GM21367 (cell line): ENCODE data around the gene NUP93.
"Not testable (repeated sequence)": the region's sequence is repeated elsewhere in the genome, so short reads cannot be mapped to it uniquely, and the experiment has no call there.

Experiments used
- ATAC-seq: cut with Tn5 transposase; IDR thresholded peaks from one replicate; pipeline ENCODE4 v1.9.1; 2021; ENCODE audit not compliant: unreplicated experiment

NUP93 gene

GRCh38 chr16:56866955-56867830, 137.3 kb downstream of the NUP93 start:
- no peak for ATAC-seq

GRCh38 chr16:56868175-56868574, 138.2 kb downstream of the NUP93 start:
- ATAC-seq, result no peak

DNA sequence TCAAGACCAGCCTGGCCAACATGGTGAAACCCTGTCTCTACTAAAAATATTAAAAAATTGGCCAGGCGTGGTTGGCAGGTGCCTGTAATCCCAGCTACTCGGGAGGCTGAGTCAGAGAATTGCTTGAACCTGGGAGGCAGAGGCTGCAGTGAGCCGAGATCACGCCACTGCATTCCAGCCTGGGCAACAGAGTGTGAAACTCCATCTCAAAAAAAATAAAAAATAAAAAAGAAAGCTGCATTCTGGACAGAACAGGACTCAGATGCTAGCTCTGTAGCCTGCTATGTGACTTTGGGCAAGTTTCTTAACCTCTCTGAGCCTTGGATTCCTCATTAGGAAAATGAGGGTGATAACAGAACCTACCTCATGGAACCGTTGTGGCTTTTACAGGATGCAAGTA, 138.8 kb downstream of the NUP93 start:
- ATAC-seq, result not testable (repeated sequence)

DNA sequence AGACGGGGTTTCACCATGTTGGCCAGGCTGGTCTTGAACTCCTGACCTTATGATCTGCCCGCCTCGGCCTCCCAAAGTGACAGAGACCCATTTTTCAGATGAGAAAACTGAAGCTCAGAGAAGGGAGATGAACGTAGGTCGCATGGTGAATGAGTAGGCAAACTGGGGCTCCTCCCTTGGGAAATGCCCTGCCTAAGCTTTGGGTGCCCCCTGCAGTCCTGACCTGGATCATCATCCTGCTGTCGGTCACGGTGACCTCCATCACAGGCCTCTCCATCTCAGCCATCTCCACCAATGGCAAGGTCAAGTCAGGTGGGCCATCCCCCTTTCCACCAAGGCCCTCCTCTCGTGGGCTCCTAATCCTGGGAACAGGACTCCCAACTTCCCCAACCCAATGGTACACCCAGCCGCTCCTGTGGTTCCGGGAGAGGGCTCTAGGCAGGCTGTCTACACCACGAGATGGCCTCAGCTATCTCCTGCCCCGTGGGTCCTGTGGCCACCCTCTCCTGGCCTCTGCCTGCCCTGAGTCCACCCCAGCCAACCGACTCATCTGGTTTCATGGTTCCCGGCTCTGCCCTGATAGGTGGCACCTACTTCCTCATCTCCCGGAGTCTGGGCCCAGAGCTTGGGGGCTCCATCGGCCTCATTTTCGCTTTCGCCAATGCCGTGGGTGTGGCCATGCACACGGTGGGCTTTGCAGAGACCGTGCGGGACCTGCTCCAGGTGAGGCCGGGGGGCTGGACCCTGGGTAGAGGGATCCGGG, 139.8 kb downstream of the NUP93 start:
- ATAC-seq, result no peak

GRCh38 chr16:56870276-56870888, 140.5 kb downstream of the NUP93 start:
- ATAC-seq, result no peak

DNA sequence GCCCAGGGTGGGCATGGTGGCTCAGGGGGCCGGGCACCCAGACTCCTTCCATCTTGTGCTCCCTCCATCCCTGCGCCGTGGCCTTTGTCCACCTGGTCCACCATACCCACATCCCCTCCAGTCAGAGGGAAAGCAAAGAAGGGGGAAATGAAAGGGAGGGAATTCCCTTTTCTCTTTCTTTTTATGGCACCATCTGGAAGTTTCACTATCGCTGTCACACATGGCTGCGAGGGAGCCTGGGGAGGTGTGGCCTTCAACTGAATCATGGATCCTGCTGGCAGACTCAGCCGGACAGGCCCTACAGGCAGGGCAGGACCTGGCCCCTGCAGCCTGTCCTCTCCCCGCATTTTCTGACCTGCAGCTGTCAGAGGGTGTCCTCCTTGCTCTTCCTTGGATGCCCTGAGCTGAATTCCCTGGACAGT, 141.3 kb downstream of the NUP93 start:
- ATAC-seq, result no peak

GRCh38 chr16:56872863-56873391, 143.0 kb downstream of the NUP93 start:
- no peak for ATAC-seq

DNA sequence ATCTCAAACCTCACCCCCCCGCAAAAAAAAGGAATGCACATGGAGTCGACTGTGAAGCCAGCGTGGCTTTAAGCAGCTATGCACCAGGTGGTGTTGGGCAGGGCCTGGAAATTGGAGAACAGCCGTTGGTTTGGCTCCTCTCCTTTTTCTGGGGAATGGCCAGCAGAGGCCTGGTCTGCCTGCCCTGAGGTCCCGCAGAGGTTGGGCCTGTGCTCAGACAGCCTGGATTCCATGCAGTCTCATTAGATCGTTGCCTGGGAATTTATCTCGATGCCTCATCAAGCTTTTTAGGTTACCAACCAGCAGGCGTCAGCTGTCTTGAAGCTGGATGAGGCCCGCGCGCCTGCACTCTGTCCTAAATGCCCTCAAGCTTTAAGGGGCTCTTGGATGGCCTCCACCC, 144.9 kb downstream of the NUP93 start:
- no peak for ATAC-seq

DNA sequence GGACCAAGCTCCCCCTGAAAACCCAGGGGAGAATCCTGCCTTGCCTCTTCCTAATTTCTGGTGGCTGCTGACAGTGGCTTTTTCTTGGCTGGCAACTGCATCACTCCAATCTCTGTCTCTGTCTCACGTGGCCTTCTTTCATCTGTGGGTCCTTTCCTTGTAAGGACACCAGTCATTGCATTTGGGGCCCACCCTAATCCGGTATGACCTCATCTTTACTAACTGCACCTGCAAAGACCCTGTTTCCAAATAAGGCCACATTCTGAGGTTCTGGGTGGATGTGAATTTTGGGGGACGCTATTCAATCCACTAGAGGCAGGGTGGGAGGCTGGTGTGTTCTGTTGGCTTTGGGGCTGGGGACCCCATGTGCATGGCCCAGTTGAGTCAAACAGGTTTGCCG, 146.1 kb downstream of the NUP93 start:
- ATAC-seq, result no peak

GRCh38 chr16:56877486-56878182, 147.7 kb downstream of the NUP93 start:
- no peak for ATAC-seq

DNA sequence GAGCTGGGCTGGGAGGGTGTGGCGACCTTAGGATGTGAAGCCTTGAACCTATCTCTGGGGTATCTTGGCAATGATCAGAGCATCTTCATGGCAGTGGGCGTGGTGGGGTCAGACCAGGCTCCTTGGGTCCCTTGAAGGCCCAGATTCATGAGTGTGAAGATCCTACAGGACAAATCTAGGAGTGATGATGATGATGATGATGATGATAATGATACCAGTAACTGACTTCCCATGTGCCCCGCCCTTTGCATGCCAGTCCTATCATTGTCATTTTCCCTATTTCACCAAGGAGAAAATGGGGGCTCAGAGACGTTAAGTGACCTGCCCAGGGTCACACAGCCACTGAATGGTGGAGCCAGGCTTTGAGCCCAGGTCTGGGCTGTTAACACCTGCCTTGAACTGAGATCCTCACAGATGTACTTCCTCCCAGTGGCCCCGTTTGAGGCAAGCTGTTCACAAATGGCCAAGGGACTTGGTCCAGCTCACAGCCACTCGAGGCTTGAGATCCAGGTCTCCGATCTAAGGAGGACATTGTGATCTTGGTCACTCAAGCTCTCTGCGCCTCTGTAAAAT, 148.4 kb downstream of the NUP93 start:
- no peak for ATAC-seq

DNA sequence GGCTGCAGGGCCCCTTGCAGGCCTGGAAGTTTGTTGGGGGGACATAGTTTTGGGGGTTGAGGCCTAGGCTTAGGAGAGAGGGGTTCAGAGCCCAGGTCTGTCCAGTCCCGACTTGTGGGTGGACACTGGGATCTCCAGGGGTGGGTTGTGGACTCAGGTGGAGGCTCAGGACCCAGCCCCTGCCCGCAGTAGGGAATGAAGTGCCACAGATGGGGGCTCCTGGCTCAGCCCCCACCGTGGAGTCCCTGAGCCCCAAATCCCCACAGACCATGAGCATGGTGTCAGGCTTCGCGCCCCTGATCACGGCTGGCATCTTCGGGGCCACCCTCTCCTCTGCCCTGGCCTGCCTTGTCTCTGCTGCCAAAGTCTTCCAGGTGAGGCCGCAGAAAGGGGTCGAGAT, 149.3 kb downstream of the NUP93 start:
- ATAC-seq, result no peak

GRCh38 chr16:56880176-56880575, 150.2 kb downstream of the NUP93 start:
- ATAC-seq, result no peak

- no peak for ATAC-seq
Measured at GRCh38 chr16:56880685-56881084, 150.8 kb downstream of the NUP93 start.

DNA sequence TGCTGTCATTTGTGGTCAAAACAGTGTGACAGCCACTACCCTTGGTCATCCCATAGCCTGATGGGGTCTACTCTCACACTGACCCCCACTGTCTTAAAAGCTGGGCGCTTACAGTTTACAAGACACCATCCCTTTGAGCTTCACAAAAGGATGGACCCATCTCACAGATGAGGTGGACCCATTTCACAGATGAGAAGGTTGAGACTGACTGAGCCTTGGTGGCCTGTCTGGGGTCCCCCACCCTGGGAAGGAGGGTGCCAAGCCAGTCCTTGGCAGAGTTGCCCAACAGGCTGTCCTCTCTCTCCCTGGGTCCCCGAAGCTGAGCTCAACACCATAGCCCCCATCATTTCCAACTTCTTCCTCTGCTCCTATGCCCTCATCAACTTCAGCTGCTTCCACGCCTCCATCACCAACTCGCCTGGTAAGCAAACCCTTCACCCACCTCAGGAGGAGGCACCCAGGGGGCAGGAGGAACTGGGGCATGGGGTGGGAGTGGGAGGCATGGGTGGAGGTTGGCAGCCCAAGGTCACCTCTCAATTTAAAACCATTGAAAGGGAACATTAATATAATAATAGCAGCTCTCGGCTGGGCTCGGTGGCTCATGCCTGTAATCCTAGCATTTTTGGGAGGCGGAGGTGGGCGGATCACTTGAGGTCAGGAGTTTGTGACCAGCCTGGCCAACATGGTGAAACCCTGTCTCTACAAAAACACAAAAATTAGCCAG, 152.3 kb downstream of the NUP93 start:
- no peak for ATAC-seq

DNA sequence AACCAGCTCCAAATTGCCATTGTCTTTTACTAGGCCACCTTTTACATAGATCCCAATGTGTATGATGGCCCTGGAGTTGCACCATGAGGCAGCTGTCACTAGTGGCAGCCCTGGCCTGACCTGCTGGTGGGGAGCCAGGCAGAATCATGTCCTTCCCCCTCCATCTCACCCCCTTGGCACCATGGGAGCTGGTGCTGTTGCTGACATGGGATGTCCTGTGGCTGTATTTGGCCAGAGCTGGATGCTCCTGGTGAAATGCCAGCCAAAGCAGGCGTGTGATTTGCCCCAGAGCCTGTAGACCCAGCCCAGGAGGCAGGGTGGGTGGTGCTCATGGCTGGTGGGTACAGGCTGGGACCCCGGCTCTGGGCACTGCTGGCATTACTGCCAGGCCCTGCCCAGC, 153.7 kb downstream of the NUP93 start:
- ATAC-seq, result no peak

GRCh38 chr16:56884026-56884582, 154.2 kb downstream of the NUP93 start:
- ATAC-seq, result no peak

GRCh38 chr16:56884929-56885328, 155.0 kb downstream of the NUP93 start:
- ATAC-seq, result not testable (repeated sequence)

DNA sequence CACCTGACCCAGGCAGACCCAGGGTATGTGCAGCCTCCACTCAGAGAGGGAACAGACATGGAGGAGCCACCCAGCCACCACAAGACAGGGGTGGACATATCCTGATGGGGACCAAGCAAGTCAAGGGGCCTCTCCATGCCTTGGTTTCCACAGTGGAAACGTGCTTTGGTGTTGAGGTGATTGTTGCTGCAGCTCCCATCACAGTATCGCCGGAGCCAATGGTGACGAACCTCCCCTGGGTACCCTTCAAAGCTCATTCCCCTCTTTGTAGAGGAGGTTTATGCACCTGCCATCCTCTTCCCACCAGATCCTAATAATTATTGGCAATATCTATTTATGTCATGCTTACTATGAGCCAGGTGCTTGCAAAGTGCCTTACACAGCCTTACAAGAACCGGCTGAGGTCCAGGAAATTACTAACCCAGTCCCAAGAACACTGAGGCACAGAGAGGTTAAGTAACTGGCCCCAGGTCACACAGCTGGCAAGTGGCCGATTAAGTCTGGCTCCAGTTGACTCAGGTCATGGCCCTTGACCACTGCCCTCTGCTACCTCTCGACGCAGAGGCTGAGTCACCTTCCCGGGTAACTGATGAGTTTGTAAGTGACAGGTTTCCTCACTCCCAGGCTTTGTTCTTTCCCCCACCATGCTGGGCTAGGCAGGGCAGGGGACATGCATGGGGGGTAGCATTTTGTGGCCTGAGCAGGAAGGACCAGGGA, 155.7 kb downstream of the NUP93 start:
- ATAC-seq, result no peak
